H9 (cell line): Measurements from ENCODE around the gene WARS2. TPM values are rescaled to one million over a fixed set of nuclear protein-coding genes. Genes with fewer than 3 reads are reported as not detected.
A peak's percentile ranks its signal among the peaks of the same experiment; 100 is the strongest.

Source experiments
- DNase-seq: peaks from one replicate; pipeline ENCODE4 v3.0.0-alpha.2; 2017
- H2AFZ ChIP-seq: one replicate; pipeline ENCODE4 v1.6.1; 2013; ENCODE audit warnings: mild to moderate bottlenecking, low read length, control low read depth, moderate library complexity
- H2AK5ac ChIP-seq: 2 replicates; pipeline ENCODE4 v1.6.1; 2013; ENCODE audit warnings: low read length, control low read depth, mixed read lengths; ENCODE audit not compliant: insufficient read length
- H2BK120ac ChIP-seq: one replicate; pipeline ENCODE4 v1.6.1; 2013; ENCODE audit warnings: low read depth, mild to moderate bottlenecking, low read length, control low read depth, inconsistent platforms; ENCODE audit not compliant: poor library complexity, severe bottlenecking
- H2BK12ac ChIP-seq: 2 replicates; pipeline ENCODE4 v1.6.1; 2013; ENCODE audit warnings: low read length, control low read depth, mixed read lengths, low read depth; ENCODE audit not compliant: insufficient read length
- H2BK15ac ChIP-seq: 2 replicates; pipeline ENCODE4 v1.6.1; 2013; ENCODE audit warnings: low read depth, low read length, control low read depth
- H2BK20ac ChIP-seq: one replicate; pipeline ENCODE4 v1.6.1; 2013; ENCODE audit warnings: low read depth, mild to moderate bottlenecking, low read length, control low read depth, inconsistent platforms; ENCODE audit not compliant: poor library complexity, severe bottlenecking
- H2BK5ac ChIP-seq: 2 replicates; pipeline ENCODE4 v1.6.1; 2013; ENCODE audit warnings: low read length, control low read depth, mixed read lengths; ENCODE audit not compliant: insufficient read length
- H3K14ac ChIP-seq: 2 replicates; pipeline ENCODE4 v1.6.1; 2013; ENCODE audit warnings: low read length, control low read depth; ENCODE audit not compliant: insufficient read depth
- H3K18ac ChIP-seq: 2 replicates; pipeline ENCODE4 v1.6.1; 2013; ENCODE audit warnings: low read depth, mild to moderate bottlenecking, mixed read lengths, low read length, control low read depth; ENCODE audit not compliant: insufficient read length
- H3K23ac ChIP-seq: 2 replicates; pipeline ENCODE4 v1.6.1; 2013; ENCODE audit warnings: low read length, control low read depth, mixed read lengths, low read depth; ENCODE audit not compliant: insufficient read length
- H3K23me2 ChIP-seq: 2 replicates; pipeline ENCODE4 v1.6.1; 2013; ENCODE audit warnings: low read depth, mild to moderate bottlenecking, mixed read lengths, low read length, control low read depth; ENCODE audit not compliant: insufficient read length, poor library complexity, severe bottlenecking
- H3K27ac ChIP-seq: 2 replicates; pipeline ENCODE4 v1.5.1; 2013; ENCODE audit warnings: low read length, control low read depth, mixed read lengths, low read depth; ENCODE audit not compliant: insufficient read length
- H3K27me3 ChIP-seq: 2 replicates; pipeline ENCODE4 v1.6.1; 2013; ENCODE audit warnings: low read length, control low read depth, inconsistent platforms; ENCODE audit not compliant: insufficient read depth
- H3K4ac ChIP-seq: 2 replicates; pipeline ENCODE4 v1.6.1; 2013; ENCODE audit warnings: low read depth, mild to moderate bottlenecking, control low read depth, inconsistent platforms, low read length, moderate library complexity
- H3K4me1 ChIP-seq: 2 replicates; pipeline ENCODE4 v1.6.1; 2013; ENCODE audit warnings: low read length, control low read depth, inconsistent platforms; ENCODE audit not compliant: insufficient read depth
- H3K4me2 ChIP-seq: 2 replicates; pipeline ENCODE4 v1.6.1; 2013; ENCODE audit warnings: low read length, control low read depth, mixed read lengths; ENCODE audit not compliant: insufficient read length, insufficient read depth
- H3K56ac ChIP-seq: 2 replicates; pipeline ENCODE4 v1.6.1; 2013; ENCODE audit warnings: low read depth, mild to moderate bottlenecking, mixed read lengths, low read length, control low read depth; ENCODE audit not compliant: insufficient read length
- H3K79me1 ChIP-seq: 2 replicates; pipeline ENCODE4 v1.6.1; 2013; ENCODE audit warnings: low read depth, mild to moderate bottlenecking, moderate library complexity, low read length, control low read depth, inconsistent platforms; ENCODE audit not compliant: insufficient read depth, poor library complexity, severe bottlenecking
- H3K79me2 ChIP-seq: 2 replicates; pipeline ENCODE4 v1.6.1; 2013; ENCODE audit warnings: low read length, control low read depth, inconsistent platforms; ENCODE audit not compliant: insufficient read depth
- H3K9ac ChIP-seq: 2 replicates; pipeline ENCODE4 v1.6.1; 2013; ENCODE audit warnings: low read length, control low read depth, mixed read lengths; ENCODE audit not compliant: insufficient read length; ENCODE audit errors: extremely low read depth
- H3K9me3 ChIP-seq: one replicate; pipeline ENCODE4 v1.6.1; 2013; ENCODE audit warnings: low read depth, low read length, inconsistent platforms; ENCODE audit not compliant: control insufficient read depth
- H3T11ph ChIP-seq: one replicate; pipeline ENCODE4 v1.6.1; 2013; ENCODE audit warnings: mild to moderate bottlenecking, low read length, control low read depth, inconsistent platforms
- H4K20me1 ChIP-seq: one replicate; pipeline ENCODE4 v1.6.1; 2013; ENCODE audit not compliant: control insufficient read depth, insufficient read length, insufficient read depth
- H4K5ac ChIP-seq: 2 replicates; pipeline ENCODE4 v1.6.1; 2013; ENCODE audit warnings: low read depth, mild to moderate bottlenecking, mixed read lengths, low read length, control low read depth; ENCODE audit not compliant: insufficient read length
- H4K8ac ChIP-seq: replicated peaks from 2 replicates; pipeline ENCODE4 v1.6.1; 2013; ENCODE audit warnings: low read length, control low read depth, mixed read lengths, low read depth; ENCODE audit not compliant: insufficient read length
- H4K91ac ChIP-seq: 2 replicates; pipeline ENCODE4 v1.6.1; 2013; ENCODE audit warnings: low read depth, mild to moderate bottlenecking, moderate library complexity, mixed read lengths, low read length, control low read depth; ENCODE audit not compliant: insufficient read length
- H3K27ac Mint-ChIP-seq, 3 experiments: 2 replicates in 2 of 3; 3 replicates in 1 of 3; pipeline ENCODE4 v1.8.0; 2020 to 2021; ENCODE audit warnings: mixed read lengths in 3 of 3, mild to moderate bottlenecking in 1 of 3, moderate library complexity in 1 of 3
- H3K27me3 Mint-ChIP-seq: 2 replicates; pipeline ENCODE4 v1.8.0; 2021; ENCODE audit warnings: low read depth, mild to moderate bottlenecking, moderate library complexity, mixed read lengths
- H3K36me3 Mint-ChIP-seq, 3 experiments: 2 replicates in 2 of 3; 3 replicates in 1 of 3; pipeline ENCODE4 v1.8.0; 2020 to 2021; ENCODE audit warnings: low read depth in 3 of 3, mixed read lengths in 3 of 3; ENCODE audit not compliant: insufficient read depth in 1 of 3
- H3K4me1 Mint-ChIP-seq, 2 experiments: 2 replicates each; pipeline ENCODE4 v1.8.0; 2020; ENCODE audit warnings: mixed read lengths in 2 of 2
- H3K4me3 Mint-ChIP-seq, 2 experiments: 2 replicates in 1 of 2; 3 replicates in 1 of 2; pipeline ENCODE4 v1.8.0; 2020 to 2021; ENCODE audit warnings: mild to moderate bottlenecking in 2 of 2, mixed read lengths in 2 of 2, moderate library complexity in 1 of 2
- H3K9me3 Mint-ChIP-seq, 2 experiments: 2 replicates in 1 of 2; 3 replicates in 1 of 2; pipeline ENCODE4 v1.8.0; 2020; ENCODE audit warnings: mild to moderate bottlenecking in 2 of 2, mixed read lengths in 2 of 2, moderate library complexity in 1 of 2
- WGBS: extraction: QIAGEN DNeasy Blood & Tissue Kit; methylation state at CpG from one replicate; pipeline ENCODE4 v1.1.7; 2013; ENCODE audit warnings: missing lambda C conversion rate, low lambda C conversion rate, mixed read lengths; ENCODE audit not compliant: insufficient read length; ENCODE audit errors: extremely low coverage; 5-methylcytosine and 5-hydroxymethylcytosine counted together
- total RNA-seq: library from RNA; stranded (reverse); gene quantifications from 2 replicates; pipeline ENCODE4 v1.2.1, GENCODE V29; 2021
- TF ChIP-seq, protein P1 (sequence below): fragments of 200-600 bp; sonication (generic); conservative IDR thresholded peaks from 3 replicates; pipeline ENCODE4 v1.8.0; 2021; ENCODE audit warnings: antibody characterized with exemption, mild to moderate bottlenecking

WARS2 gene
- total RNA-seq, 1 experiment from 2014 or later: 9.7 TPM

GRCh38 chr1:119005724-119006405 is 134.6 kb downstream of the WARS2 start:
- no CpG with 5 or more reads among the region's 17 CpGs for WGBS
- no peak overlapping the region for H4K8ac ChIP-seq
- peaks cover 4% of the 10 kb centered on the region; the same call in 1 of the 2 replicates for H3K4me1 ChIP-seq
- no peak overlapping the region for H2AFZ ChIP-seq
- TF ChIP-seq, protein P1, sequence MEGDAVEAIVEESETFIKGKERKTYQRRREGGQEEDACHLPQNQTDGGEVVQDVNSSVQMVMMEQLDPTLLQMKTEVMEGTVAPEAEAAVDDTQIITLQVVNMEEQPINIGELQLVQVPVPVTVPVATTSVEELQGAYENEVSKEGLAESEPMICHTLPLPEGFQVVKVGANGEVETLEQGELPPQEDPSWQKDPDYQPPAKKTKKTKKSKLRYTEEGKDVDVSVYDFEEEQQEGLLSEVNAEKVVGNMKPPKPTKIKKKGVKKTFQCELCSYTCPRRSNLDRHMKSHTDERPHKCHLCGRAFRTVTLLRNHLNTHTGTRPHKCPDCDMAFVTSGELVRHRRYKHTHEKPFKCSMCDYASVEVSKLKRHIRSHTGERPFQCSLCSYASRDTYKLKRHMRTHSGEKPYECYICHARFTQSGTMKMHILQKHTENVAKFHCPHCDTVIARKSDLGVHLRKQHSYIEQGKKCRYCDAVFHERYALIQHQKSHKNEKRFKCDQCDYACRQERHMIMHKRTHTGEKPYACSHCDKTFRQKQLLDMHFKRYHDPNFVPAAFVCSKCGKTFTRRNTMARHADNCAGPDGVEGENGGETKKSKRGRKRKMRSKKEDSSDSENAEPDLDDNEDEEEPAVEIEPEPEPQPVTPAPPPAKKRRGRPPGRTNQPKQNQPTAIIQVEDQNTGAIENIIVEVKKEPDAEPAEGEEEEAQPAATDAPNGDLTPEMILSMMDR: no peak
- Mint-ChIP-seq H3K4me3 (peak overlapping the region in 1 of 2 experiments; percentile 75; a peak in 1 of 5 replicates), H3K36me3 (no peaks in the 10 kb centered on the region), H3K4me1 (peaks cover 21 to 32% of the 10 kb centered on the region in 2 experiments), H3K27ac (no peak overlapping the region), H3K9me3 (no peaks in the 10 kb centered on the region; a peak in 2 of 5 replicates), H3K27me3 (peaks cover 100% of the 10 kb centered on the region)
- H3K4me2 ChIP-seq: peak overlapping the region; percentile 26
- H2BK12ac ChIP-seq: no peak overlapping the region
- H3K27ac ChIP-seq: no peak overlapping the region
- no peaks in the 10 kb centered on the region for H3K79me1 ChIP-seq
- DNase-seq: no peak
- H3K14ac ChIP-seq: no peak overlapping the region
- peaks cover 73% of the 10 kb centered on the region for H3K27me3 ChIP-seq
- no peak overlapping the region for H2BK5ac ChIP-seq
- no peaks in the 10 kb centered on the region for H3K79me2 ChIP-seq
- no peak overlapping the region for H3K4ac ChIP-seq
- H3K56ac ChIP-seq: no peak overlapping the region
- H3K9ac ChIP-seq: no peak overlapping the region
- no peak overlapping the region for H4K5ac ChIP-seq
- no peak overlapping the region for H3T11ph ChIP-seq
- no peak overlapping the region for H3K23ac ChIP-seq
- no peaks in the 10 kb centered on the region for H3K9me3 ChIP-seq
- H4K20me1 ChIP-seq: no peaks in the 10 kb centered on the region
- no peaks in the 10 kb centered on the region for H3K23me2 ChIP-seq
- H2BK20ac ChIP-seq: no peak overlapping the region
- no peak overlapping the region for H2BK120ac ChIP-seq
- H4K91ac ChIP-seq: no peak overlapping the region
- no peak overlapping the region for H3K18ac ChIP-seq
- no peak overlapping the region for H2AK5ac ChIP-seq
- H2BK15ac ChIP-seq: no peak overlapping the region
